ENCODE results near the gene WFDC12.
A peak's percentile ranks its signal among the peaks of the same experiment; 100 is the strongest.
"Not testable (repeated sequence)": the region's sequence is repeated elsewhere in the genome, so short reads cannot be mapped to it uniquely, and the experiment has no call there.

Gene WFDC12

GRCh38 chr20:45124365-45124764 lies at the start of gene WFDC12:
WFDC12 (minus strand) TSS chr20:45124465; CDS start chr20:45124447, 18 bp downstream.
- no peak for DNase-seq (ENCODE audit: low spot score)

DNA sequence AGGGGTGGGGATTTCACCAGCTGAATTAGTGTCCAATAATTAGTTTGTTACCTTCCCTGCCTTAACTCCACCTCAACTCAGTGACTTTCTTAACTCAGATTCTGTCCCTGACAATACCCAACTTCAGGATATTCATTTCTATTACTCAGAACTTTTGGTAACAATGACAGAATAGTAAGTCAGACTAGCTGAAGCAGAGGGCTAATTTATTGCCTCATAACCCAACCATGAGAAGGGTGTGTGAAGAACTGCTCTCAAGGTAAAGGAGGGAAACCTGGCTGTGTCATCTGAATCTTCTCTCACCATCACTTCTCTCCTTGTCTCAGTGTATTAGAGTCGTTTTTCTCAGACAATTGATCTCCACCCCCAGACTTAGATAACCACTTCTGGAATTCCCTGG lies 49.3 kb upstream of the WFDC12 start:
- DNase-seq (ENCODE audit: low spot score), result no peak

- no peak for DNase-seq (ENCODE audit: low spot score)
Measured at GRCh38 chr20:45164906-45165305, 40.6 kb upstream of the WFDC12 start.

- no peak for DNase-seq (ENCODE audit: low spot score)
Measured at GRCh38 chr20:45163083-45163803, 39.0 kb upstream of the WFDC12 start.

- DNase-seq (ENCODE audit: low spot score), result peak; percentile 33
Measured at GRCh38 chr20:45157962-45158361, 33.7 kb upstream of the WFDC12 start.

DNA sequence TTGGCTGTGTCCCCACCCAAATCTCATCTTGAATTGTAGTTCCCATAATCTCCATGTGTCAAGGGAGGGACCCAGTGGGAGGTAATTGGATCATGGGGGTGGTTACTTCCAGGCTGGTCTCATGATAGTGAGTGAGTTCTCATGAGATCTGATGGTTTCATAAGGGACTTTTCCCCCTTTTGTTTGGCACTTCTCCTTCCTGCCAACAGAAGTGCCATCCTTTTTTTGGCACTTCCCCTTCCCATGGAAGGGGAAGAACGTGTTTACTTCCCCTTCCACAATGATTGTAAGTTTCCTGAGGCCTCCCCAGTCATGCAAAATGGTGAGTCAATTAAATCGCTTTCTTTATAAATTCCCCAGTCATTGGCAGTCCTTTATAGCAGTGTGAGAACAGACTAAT lies 32.4 kb upstream of the WFDC12 start:
- no peak for DNase-seq (ENCODE audit: low spot score)

DNA sequence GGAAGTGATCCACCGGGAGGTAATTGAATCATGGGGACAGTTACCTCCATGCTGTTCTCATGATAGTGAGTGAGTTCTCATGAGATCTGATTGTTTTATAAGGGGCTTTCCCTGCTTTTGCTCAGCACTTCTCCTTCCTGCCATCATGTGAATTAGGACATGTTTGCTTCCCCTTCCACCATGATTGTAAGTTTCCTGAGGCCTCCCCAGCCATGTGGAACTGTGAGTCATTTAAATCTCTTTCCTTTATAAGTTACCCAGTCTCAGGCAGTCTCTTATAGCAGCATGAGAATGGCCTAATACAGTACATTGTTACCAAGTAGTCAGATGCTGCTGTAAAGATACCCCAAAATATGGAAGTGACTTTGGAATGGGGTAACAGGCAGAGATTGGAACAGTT lies 30.5 kb upstream of the WFDC12 start:
- not testable (repeated sequence) for DNase-seq (ENCODE audit: low spot score)

- no peak for DNase-seq (ENCODE audit: low spot score)
Measured at GRCh38 chr20:45154183-45154582, 29.9 kb upstream of the WFDC12 start.

DNA sequence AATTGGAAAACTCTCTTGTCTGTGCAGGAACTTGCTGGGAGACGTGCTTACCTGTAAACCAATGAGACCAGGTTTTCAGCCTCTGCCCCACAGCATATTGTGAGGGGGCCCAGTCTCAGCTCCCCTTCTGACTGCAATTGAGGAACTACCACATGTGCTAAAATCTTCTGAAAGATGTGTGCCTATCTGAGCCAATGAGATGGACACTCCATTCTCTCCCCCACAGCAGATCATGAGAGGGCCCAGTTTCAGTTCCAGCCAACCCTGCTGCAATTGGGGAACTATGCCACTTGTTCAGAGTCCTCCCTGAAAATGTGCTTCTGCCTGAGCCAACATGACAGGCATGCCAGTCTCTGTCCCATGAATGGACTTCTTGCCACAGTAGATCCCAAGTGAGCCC lies 29.5 kb upstream of the WFDC12 start:
- no peak for DNase-seq (ENCODE audit: low spot score)

DNA sequence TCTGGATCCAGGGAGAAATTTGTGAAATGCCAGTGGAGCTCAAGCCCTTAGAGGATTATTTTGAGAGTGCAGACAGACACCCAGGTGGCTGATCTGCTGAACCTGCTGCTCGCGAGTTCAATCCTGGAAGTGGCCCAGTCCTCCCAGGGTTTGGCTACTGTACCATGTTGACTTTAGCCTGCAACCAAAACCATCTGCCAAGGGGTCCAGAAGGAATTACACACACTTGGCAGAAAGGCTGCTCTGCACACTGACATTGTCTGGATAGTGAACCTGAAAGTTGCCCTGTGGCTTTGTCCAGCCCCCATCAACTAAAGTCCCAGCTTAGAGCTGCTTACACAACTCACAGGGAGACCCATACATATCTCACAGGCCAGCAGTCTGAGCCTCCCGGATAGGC lies 28.9 kb upstream of the WFDC12 start:
- DNase-seq (ENCODE audit: low spot score), result no peak

GRCh38 chr20:45152405-45152804 lies 28.1 kb upstream of the WFDC12 start:
- DNase-seq (ENCODE audit: low spot score), result no peak

DNA sequence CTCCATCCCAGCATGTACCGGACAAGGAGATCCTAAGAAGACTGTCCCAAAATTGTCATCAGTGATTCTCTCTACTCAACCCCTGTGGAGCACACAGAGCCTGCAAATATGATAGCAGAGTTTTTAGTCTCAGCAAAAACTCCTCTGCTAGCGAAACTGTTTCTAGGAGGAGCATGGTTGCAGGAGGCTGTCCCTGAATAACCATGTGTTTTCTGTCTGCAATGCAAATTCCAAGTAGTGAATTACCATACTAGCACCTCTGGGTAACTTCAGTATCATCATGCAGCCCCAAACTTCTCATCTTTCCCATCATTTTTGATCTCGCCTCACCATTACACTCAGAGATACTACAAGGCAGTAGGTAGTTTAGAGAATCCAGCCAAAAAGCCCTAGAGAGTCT lies 24.8 kb upstream of the WFDC12 start:
- no peak for DNase-seq (ENCODE audit: low spot score)

DNA sequence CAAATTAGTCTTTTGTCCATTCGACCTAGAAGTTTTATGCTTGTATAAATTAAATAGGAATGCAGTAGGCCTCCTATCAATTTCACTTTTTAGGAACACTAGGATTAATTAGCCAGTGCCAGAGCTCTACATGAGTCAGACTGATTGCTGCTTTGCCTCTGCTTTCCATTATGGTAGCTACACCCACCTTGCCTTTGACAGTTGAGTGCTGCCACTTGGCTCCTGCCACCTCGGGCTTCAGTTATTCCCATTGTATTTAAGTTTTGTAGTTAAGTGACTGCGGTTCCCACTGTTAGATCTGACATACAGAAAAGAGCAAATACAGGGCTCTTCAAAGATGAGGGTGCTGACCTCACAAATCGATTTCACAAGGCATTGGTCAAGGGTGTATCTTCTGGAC lies 16.6 kb upstream of the WFDC12 start:
- DNase-seq (ENCODE audit: low spot score), result no peak

GRCh38 chr20:45139733-45140375 lies 15.6 kb upstream of the WFDC12 start:
- DNase-seq (ENCODE audit: low spot score), result not testable (repeated sequence)

- DNase-seq (ENCODE audit: low spot score), result peak; percentile 45
Measured at GRCh38 chr20:45138561-45139300, 14.5 kb upstream of the WFDC12 start.

GRCh38 chr20:45136911-45137310 lies 12.6 kb upstream of the WFDC12 start:
- no peak for DNase-seq (ENCODE audit: low spot score)

DNA sequence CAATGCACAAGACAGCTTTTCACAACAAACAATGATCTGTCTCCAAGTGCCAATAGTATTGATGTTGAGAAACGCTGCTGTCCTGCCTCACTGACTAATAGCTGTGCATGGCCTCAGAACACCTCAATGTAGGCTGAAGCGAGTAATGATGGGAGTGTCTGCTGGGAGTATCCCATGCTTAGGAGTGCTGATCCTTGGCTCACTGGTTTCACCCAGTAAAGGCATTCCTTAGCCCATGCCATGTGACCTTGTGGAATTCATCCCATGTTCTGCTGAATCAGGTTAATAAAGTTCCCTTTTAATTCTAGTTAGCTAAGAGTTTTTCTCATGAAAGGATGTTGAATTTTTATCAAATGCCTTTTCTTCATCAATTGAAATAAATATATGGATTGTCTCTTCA lies 3.8 kb upstream of the WFDC12 start:
- peak; percentile 46 for DNase-seq (ENCODE audit: low spot score)

GRCh38 chr20:45121388-45121787 lies 2.9 kb downstream of the WFDC12 start:
- DNase-seq (ENCODE audit: low spot score), result no peak

DNA sequence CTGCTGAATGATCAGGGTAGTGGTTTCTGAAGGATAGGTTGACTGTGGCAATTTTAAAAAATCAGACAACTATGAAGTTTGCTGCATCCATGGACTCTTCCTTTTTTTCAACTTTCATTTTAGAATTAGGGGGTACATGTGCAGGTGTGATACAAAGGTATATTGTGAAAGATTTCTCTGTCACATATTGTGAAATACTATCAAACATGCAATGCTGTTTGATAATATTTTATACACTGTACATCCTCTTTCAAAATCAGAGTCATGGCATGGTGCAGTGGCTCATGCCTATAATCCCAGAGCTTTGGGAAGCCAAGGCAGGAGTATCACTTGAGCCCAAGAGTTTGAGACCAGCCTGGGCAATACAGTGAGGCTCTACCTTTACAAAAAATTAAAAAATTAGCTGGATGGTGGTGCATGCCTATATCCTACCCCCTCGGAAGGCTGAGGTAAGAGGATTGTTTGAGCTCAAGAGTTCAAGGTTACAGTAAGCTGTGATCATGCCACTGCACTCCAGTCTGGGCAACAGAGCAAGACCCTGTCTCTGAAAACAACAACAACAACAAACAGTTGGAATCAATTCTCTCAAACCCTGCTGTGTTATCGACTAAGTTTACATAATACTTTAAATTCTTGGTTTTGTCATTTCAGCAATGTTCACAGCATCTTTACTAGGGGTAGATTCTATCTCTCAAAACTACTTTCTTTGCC lies 4.6 kb downstream of the WFDC12 start:
- no peak for DNase-seq (ENCODE audit: low spot score)

DNA sequence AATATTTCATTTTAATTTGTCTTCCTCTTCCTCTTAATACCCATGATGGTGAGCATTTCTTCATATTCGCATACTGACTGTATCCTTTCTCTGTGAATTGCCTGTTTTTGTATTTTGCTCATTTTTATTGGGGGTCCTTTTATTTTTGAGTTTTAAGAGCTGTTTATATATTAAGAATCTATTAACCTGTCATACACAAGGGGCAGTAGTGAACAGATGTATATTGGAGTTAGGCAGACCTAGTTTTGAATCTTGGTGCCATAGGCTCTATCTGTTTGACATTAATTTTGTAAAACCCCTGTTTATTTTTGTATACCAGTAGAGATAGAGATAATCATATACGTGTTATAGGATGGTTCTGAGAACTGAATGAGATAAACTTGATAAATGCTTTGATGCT lies 6.2 kb downstream of the WFDC12 start:
- peak; percentile 31 for DNase-seq (ENCODE audit: low spot score)

- peak; percentile 55 for DNase-seq (ENCODE audit: low spot score)
Measured at GRCh38 chr20:45117581-45117980, 6.7 kb downstream of the WFDC12 start.

DNA sequence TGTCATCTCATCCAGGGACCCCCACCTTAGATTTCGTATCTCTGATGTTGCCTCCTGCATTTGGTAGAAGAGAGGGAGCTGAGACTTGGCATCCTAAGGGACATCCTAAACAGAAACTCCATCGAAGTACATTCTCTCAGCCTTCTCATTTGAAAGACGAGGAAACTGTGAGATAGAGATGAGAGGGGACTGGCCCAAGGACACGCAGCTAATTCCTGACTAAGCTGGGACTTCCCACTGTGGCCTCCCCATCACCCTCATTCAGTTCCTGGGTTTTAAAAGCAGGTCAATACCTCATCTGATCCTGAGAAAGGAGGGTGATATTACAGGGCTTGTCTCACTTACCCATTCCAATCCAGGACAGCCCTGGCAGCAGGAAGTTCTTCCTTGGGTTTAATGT lies 8.4 kb downstream of the WFDC12 start:
- DNase-seq (ENCODE audit: low spot score), result no peak

- DNase-seq (ENCODE audit: low spot score), result no peak
Measured at GRCh38 chr20:45115386-45115774, 8.9 kb downstream of the WFDC12 start.

Measured in SW480 (cell line).